T47D (cell line): Measurements from ENCODE around the gene CARD14.
A peak's percentile ranks its signal among the peaks of the same experiment; 100 is the strongest.

ENCODE experiments used
- DNase-seq, 2 experiments: peaks; one replicate each; pipeline versions ENCODE4 v3.0.0 to v3.0.0-alpha.2; 2011 to 2012; ENCODE audit warnings: low read depth in 1 of 2, low spot score in 1 of 2
- JUND ChIP-seq: IDR thresholded peaks from 2 replicates; pipeline ENCODE4 v1.6.1; 2012; ENCODE audit warnings: low read depth
- in situ Hi-C: cut with HindIII; loops from 2 replicates; pipeline ENCODE4 v1.10.0; 2016; ENCODE audit warnings: low sequenced_read_pairs, low pct_unique_long_range_greater_than_20kb

Gene CARD14

DNA sequence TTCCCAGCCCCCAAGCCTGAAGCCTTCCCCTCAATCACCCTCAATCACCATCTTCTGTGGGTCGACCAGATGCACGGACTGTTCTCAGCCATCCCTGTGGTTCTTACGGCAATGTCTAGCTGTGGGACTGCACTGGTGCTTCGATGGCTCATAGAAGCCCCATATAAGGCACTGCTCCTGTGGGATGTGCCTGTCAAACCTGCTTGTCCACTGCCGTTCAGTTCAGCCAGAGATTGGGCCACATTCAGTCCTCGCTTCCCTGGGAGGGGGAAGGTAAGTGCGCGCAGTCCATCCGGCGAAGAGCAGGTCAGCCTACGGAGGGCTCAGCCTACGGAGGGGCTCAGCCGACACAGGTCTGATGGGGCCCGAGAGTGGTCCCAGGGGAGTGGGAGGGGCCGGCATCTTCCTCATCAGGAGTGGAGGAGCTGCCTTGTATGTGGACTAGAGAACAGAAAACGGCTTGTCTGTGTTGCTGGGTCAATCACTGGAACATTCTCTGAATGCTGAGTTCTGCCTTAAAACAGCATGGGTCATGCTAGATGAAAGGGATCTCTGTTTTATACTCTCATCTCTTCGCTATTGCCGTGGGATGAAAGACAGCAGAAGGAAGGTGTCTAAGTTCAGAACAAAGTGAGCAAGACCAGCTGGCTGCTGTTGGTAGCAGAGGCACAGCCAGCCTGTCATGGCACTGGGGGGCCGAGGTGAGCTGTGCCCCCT lies at the start of gene CARD14:
CARD14 (plus strand) TSS at position 247 of the 717 bp plus-strand sequence. CDS start 11,409 bp downstream, outside the sequence.
- in situ Hi-C loops, result no loop called here
- peak; percentile 83 to 97 for DNase-seq
- TF ChIP-seq JUND, result no peak

GRCh38 chr17:80122026-80122575 lies 47.7 kb upstream of the CARD14 start:
- TF ChIP-seq JUND, result no peak
- no peak for DNase-seq
- in situ Hi-C loops, result no loop called here

GRCh38 chr17:80122926-80123505 lies 46.8 kb upstream of the CARD14 start:
- in situ Hi-C loops, result no loop called here
- TF ChIP-seq JUND, result no peak
- DNase-seq, result no peak

- no peak for TF ChIP-seq JUND
- in situ Hi-C loops, result no loop called here
- no peak for DNase-seq
Measured at GRCh38 chr17:80123791-80124190, 46.0 kb upstream of the CARD14 start.

DNA sequence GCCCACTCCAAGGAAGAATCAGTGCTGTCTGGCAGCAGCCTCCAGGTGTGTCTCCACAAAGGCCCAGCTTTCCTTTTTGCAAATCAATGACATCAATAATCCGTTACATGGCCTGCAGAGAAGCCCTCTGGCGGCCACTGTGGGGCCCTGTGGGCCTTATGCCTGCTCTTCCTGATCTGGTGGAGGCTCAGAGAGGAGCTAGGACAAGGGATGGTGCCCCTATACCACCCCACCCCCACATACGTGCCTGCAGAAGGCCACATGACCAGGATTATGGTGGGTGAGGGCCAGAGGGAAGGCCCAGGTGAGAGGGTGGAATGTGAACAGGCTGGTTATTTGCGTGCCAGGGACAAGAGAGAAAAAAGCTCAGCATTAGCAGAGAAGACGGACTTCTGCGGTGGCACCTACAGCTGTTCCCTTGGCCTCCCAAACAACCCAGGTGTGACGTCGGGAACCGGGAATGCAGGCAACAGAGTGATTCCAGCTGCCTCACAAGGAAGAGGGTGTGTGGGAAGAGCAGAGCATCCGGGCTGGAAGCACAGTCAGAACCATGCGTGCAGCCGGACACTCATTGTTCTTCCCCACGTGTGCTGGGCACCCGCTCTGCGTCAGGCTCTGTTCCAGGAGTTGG lies 45.4 kb upstream of the CARD14 start:
- in situ Hi-C loops, result no loop called here
- no peak for TF ChIP-seq JUND
- DNase-seq, result peak; percentile 63 to 87

- no peak for DNase-seq
- in situ Hi-C loops, result no loop called here
- no peak for TF ChIP-seq JUND
Measured at GRCh38 chr17:80125656-80126448, 44.0 kb upstream of the CARD14 start.

- TF ChIP-seq JUND, result no peak
Measured at GRCh38 chr17:80126449-80126715, 43.4 kb upstream of the CARD14 start.

GRCh38 chr17:80129006-80129565 lies 40.7 kb upstream of the CARD14 start:
- in situ Hi-C loops, result no loop called here
- no peak for TF ChIP-seq JUND
- peak in 1 of 2 experiments; percentile 65 for DNase-seq

More at GRCh38 chr17:80126449-80126715, 43.4 kb upstream of the CARD14 start:
- DNase-seq, result no peak
- in situ Hi-C loops, result no loop called here

DNA sequence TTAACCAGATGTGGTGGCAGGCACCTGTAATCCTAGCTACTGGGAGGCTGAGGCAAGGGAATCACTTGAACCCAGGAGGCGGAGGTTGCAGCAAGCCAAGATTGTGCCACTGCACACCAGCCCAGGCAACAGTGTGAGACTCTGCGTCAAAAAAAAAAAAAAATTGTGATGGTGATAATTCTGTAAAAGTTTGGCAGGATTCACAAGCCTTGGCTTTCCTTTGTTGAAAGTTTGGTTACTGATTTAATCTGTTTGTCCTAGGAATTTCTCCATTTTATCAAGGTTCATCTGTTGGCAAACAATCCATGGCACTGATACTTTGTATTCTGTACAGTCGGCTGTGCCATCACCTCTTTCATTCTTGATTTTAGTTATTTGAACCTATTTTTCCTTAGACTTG lies 38.8 kb upstream of the CARD14 start:
- TF ChIP-seq JUND, result no peak
- in situ Hi-C loops, result no loop called here
- DNase-seq, result peak in 1 of 2 experiments; percentile 76

DNA sequence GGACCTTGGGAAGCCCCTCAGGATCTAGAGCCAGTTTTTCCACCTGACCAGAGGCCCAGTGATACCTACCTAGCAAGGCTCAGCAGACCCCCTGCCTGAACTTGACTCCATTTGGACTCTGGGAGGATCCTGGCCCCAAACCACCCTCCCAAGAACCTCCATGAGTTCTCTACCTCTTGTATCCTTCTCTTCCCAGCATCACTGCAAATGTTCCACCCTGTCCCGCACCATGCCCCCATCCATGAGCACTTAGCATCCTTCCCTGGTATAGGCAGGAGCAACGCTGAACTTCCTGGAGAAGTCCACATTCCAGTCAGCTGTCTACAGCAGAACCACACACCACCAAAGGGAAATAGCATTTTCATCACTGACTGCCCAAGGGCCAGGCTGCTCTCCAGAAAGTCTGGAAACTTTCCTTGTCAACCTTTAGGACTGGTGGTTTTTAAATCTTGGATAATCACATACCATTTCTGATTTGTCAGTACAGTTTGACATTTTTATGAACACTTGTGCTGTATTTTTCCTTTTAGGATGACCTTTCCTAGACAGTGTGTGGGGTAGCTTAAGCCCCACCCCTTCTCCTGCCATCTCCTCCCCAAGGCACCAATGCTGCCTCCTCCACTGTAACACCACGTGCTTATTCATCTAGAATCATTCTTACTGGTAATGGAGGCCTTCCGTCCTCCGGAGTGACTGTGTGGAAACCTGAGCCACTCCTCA lies 36.8 kb upstream of the CARD14 start:
- TF ChIP-seq JUND, result no peak
- in situ Hi-C loops, result no loop called here
- DNase-seq, result no peak

DNA sequence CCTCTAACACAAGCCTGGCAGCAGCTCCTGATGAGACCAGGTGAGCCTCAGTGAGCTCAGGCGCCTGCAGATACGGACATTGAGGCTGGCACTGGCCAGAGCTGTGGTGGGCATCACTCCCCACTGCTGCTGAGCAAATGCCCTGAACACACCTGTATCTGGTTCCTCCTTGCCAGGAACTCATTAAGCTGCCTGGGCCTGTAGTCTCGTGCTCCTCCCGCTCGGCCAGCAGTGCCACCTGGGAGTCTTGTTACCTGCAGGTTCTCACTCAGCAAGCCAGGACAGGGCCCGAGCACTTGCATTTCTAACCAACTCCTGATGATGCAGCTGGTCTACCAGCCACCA lies 36.2 kb upstream of the CARD14 start:
- no peak for DNase-seq
- in situ Hi-C loops, result no loop called here
- no peak for TF ChIP-seq JUND

- no peak for TF ChIP-seq JUND
- DNase-seq, result no peak
- in situ Hi-C loops, result no loop called here
Measured at GRCh38 chr17:80137131-80137530, 32.7 kb upstream of the CARD14 start.
